Measurements from ENCODE around the gene CCDC18.

CCDC18 gene

DNA sequence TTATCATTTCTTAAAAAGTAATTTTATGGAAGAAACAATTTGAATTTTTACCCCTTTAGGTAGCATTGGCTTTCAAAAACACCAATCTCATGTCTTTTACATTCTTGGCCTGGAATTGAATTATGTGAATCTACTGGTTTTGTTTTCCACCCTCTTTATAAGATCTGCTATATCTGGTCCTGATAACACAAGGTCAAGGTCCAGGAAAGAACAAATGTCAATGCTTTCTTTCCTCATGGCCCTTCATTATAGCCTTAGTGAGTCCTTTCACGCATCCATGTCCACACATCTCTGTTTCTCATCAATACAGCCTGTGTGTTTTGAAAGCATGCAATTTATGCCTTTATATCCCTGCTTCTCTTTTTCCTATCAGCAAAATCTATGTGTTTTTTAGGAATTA, 141.2 kb downstream of the CCDC18 start:
- no peaks in the 10 kb centered on the region for H3K27me3 Mint-ChIP-seq (ENCODE audit: low read depth)
- H3K27ac Mint-ChIP-seq: no peak overlapping the region
- DNase-seq (ENCODE audit: low spot score): no peak

DNA sequence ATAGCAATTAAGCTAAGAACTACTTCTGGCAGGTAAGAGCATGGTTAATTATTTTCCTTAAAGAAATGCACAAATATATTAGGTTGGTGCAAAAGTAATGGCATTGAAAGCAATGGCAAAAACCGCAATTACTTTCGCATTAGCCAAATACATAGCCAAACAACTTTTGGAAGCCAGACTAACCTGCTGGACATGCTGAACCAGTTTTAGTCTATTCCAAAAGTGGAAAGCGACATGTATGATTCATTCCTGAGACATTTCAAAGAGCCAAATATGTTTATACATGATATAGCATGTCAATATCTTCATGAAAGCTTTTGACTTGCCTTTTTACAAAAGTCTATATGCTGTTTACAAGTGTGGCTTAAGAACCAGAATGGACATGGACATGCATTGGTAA, 141.8 kb downstream of the CCDC18 start:
- no peak for DNase-seq (ENCODE audit: low spot score)
- H3K36me3 Mint-ChIP-seq (ENCODE audit: low read depth): peaks cover 2% of the 10 kb centered on the region
- H3K27ac Mint-ChIP-seq: no peak overlapping the region
- no peaks in the 10 kb centered on the region for H3K9me3 Mint-ChIP-seq
- no peaks in the 10 kb centered on the region for H3K4me1 Mint-ChIP-seq (ENCODE audit: low read depth)
- no peak overlapping the region for H3K4me3 Mint-ChIP-seq
- H3K27me3 Mint-ChIP-seq (ENCODE audit: low read depth): no peaks in the 10 kb centered on the region

More for the DNA sequence above, 141.2 kb downstream of the CCDC18 start:
- peaks cover 2% of the 10 kb centered on the region for H3K36me3 Mint-ChIP-seq (ENCODE audit: low read depth)
- no peaks in the 10 kb centered on the region for H3K4me1 Mint-ChIP-seq (ENCODE audit: low read depth)
- no peak overlapping the region for H3K4me3 Mint-ChIP-seq
- H3K9me3 Mint-ChIP-seq: no peaks in the 10 kb centered on the region

DNA sequence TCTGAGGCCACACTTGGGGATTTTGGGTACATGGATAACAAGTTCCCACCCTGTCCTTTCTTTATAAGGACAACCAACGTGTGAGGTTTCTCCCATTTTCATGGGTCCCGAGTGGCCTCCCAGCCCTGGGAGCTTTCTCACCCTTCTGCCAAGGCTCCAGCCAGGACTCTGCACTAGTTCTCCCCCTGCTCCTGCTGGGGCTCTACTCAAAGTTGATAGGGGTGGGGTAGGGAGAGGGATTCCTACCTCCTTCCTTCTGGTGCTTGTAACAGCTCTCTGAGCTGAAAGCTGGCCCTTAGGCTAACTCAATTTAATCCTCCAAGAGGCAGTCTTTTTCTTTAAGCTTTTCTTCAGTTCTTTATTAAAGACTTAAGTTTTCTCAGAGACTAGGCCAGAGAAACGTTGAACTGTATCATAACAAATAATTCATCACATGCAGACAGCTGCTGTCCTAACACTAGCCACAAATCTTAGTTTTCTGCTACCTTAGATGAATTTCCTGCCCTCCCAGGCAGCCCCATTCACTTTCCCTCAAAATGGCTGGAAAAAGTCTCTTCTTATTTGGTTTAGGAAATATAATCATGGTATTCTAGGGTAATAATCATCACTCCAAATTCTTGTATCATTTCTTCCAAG, 142.8 kb downstream of the CCDC18 start:
- no peak for DNase-seq (ENCODE audit: low spot score)
- Mint-ChIP-seq H3K4me1 (ENCODE audit: low read depth) (no peaks in the 10 kb centered on the region), H3K27ac (no peak overlapping the region), H3K36me3 (ENCODE audit: low read depth) (peaks cover 2% of the 10 kb centered on the region), H3K4me3 (no peak overlapping the region), H3K27me3 (ENCODE audit: low read depth) (no peaks in the 10 kb centered on the region), H3K9me3 (no peaks in the 10 kb centered on the region)

DNA sequence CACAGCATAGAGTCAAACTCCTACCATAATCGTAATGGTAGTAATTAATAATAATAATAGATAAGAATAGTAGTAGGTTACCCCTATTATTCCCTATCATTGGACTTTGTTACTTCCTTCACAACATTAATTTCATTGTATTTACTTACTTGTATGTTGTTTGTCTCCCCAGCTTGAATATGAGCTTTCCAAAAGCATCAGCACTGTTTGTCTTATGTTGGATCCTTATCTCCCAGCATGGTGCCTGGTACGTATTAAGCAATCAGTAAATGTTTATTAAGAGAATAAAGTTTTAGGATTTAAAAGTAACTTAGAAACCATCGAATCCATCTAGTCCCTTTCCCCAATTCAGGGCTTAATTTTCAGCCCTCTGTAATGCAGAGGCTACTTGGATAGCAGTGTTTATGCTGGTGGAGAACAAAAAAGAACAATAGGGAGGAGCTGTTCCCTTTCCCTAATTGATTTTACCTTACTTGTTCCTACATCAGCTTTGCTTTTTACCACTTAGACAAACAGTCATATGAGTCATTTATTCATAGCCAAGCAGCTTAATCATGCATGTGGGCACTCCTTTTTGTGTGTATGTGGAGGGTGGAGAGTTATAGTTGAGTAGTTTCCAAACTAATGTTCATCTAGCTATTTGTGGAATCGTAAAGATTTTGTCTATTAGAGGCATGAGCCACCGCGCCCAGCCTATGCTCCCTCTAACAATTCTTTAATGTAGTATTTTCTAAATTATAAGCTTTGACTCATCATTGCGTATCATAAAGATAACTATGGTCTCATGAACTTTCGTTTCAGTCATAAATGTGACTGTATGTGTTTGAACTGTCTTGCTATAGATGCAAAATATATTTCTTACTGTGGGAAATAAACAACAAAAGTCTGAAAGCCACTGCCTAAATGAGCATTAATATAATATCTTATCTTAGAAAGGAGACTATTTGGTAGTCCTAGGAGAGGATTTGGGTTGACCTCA, 144.3 kb downstream of the CCDC18 start:
- no peaks in the 10 kb centered on the region for H3K27me3 Mint-ChIP-seq (ENCODE audit: low read depth)
- no peak for DNase-seq (ENCODE audit: low spot score)
- no peak overlapping the region for H3K4me3 Mint-ChIP-seq
- peaks cover 2% of the 10 kb centered on the region for H3K36me3 Mint-ChIP-seq (ENCODE audit: low read depth)
- H3K9me3 Mint-ChIP-seq: no peaks in the 10 kb centered on the region
- H3K4me1 Mint-ChIP-seq (ENCODE audit: low read depth): no peaks in the 10 kb centered on the region
- no peak overlapping the region for H3K27ac Mint-ChIP-seq

Data from T-helper 2 cell treated with Interferon-gamma antibody and Interleukin-4, amounts not matched to agents 5 μg/mL and 100 μg/mL, for 36 hours (primary cell).